ENCODE results near the gene FAM120B.

Gene FAM120B

GRCh38 chr6:170271771-170272314 lies 34.7 kb upstream of the FAM120B start:
- DNase-seq (ENCODE audit: low spot score): no peak

GRCh38 chr6:170272341-170273065 lies 34.1 kb upstream of the FAM120B start:
- DNase-seq (ENCODE audit: low spot score): no peak

GRCh38 chr6:170273191-170273590 lies 33.4 kb upstream of the FAM120B start:
- no peak for DNase-seq (ENCODE audit: low spot score)

- DNase-seq (ENCODE audit: low spot score): no peak
Measured at GRCh38 chr6:170273681-170274080, 32.9 kb upstream of the FAM120B start.

- DNase-seq (ENCODE audit: low spot score): no peak
Measured at GRCh38 chr6:170274713-170275560, 31.6 kb upstream of the FAM120B start.

DNA sequence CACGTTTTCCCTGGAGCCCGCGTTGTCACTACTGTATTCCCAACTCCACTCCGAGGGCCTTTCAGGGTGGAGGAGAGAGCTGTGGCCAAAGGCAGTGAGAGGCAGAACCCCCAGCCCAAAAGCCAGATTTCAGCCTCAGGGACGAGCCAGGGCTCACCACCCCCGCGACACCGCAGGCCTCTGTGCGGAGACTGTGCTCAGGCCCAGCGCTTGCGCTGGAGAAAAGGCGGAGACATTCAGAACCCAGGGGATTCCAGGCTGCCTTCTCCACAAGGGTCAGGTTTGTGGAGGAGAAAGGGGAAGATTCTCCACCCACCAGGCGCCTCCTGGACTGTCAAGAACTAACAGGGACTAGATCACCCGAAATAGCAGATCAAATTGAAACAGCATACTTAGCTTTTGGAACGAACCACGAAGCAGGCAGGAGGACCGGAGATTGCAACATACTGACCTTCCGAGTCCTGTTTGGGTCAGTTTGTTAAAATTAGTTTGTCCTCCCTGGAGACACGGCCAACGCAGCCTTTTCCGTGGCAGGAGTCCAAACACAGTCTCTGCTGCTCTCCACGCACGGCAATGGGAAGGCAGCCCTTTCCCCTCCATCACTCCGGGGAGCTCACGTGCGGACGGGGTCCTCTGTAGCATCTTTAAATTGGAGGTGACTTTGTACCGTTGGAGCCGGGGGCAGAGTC lies 30.0 kb upstream of the FAM120B start:
- DNase-seq (ENCODE audit: low spot score): peak; percentile 67

- DNase-seq (ENCODE audit: low spot score): no peak
Measured at GRCh38 chr6:170277893-170278742, 28.4 kb upstream of the FAM120B start.

GRCh38 chr6:170278743-170279094 lies 27.8 kb upstream of the FAM120B start:
- DNase-seq (ENCODE audit: low spot score): no peak

DNA sequence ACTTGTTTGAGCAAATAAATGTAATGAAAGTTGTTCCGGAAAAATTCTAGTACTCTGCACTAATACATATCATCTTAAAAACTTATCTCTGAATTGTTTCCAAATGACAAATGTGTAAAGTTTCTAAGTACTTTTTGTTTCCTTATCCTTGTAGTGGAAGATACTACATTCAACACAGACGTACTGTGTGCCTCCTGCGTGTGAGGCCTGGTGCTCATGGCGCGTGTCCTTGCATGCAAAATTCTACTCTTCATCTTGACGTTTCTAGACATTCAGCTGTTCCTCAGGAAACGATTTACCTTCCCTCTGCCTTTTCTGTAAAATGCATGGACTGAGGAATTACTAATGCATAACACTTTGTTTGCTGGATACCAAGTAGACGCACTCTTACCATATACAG lies 27.1 kb upstream of the FAM120B start:
- no peak for DNase-seq (ENCODE audit: low spot score)

GRCh38 chr6:170279977-170280688 lies 26.4 kb upstream of the FAM120B start:
- peak; percentile 92 for DNase-seq (ENCODE audit: low spot score)

DNA sequence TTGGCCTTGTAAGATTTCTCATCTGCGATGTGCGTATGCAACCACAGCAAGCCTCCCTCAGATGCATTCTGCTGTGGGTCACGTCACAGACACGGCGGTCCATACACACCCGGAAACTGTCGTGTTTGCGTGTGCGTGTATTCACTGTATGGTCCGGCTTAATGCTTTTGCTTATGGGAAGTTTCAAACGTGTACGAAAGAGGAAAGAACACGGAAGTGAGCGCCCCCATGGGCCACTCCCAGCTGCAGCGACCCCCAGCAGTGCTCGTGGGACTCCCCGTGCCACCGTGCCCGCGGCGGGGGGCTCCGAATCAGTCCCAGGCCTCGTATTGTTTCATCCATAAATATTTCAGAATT lies 25.9 kb upstream of the FAM120B start:
- DNase-seq (ENCODE audit: low spot score): no peak

- DNase-seq (ENCODE audit: low spot score): no peak
Measured at GRCh38 chr6:170281331-170282292, 24.9 kb upstream of the FAM120B start.

- no peak for DNase-seq (ENCODE audit: low spot score)
Measured at GRCh38 chr6:170282512-170283158, 23.9 kb upstream of the FAM120B start.

GRCh38 chr6:170283212-170284081 lies 23.1 kb upstream of the FAM120B start:
- DNase-seq (ENCODE audit: low spot score): no peak

- no peak for DNase-seq (ENCODE audit: low spot score)
Measured at GRCh38 chr6:170284126-170284773, 22.3 kb upstream of the FAM120B start.

- DNase-seq (ENCODE audit: low spot score): no peak
Measured at GRCh38 chr6:170284866-170285469, 21.6 kb upstream of the FAM120B start.

- no peak for DNase-seq (ENCODE audit: low spot score)
Measured at GRCh38 chr6:170285482-170285881, 21.1 kb upstream of the FAM120B start.

Measured in hepatic stellate cell (primary cell).